Peyer's patch (tissue), 4 donors: ENCODE measurements around the gene FUNDC2.

Source experiments
- CTCF ChIP-seq, 6 experiments: fragments of 450-650 bp in 4 of 6; fragments of 200-600 bp in 2 of 6; sonication (generic) in 1 of 6; IDR thresholded peaks; one replicate each; pipeline ENCODE4 v1.5.1; 2017 to 2019; ENCODE audit warnings: antibody characterized with exemption in 6 of 6, mild to moderate bottlenecking in 3 of 6, moderate library complexity in 1 of 6
- POLR2A ChIP-seq, 2 donors: fragments of 450-650 bp; IDR thresholded peaks; one replicate each; pipeline ENCODE4 v1.5.1; 2017; ENCODE audit warnings: antibody characterized with exemption in 2 of 2, mild to moderate bottlenecking in 2 of 2, moderate library complexity in 2 of 2

- no peak for TF ChIP-seq CTCF (IDR thresholded peaks at IDR 0.05)
- TF ChIP-seq POLR2A (IDR thresholded peaks at IDR 0.05), result no peak
Observed at GRCh38 chrX:154981116-154981411, 45.6 kb upstream of the FUNDC2 start.
